ENCODE measurements around the gene CHMP2A. TPM values are rescaled to one million over a fixed set of nuclear protein-coding genes. Genes with fewer than 3 reads are reported as not detected.

The CHMP2A gene
- total and polyA plus RNA-seq, 2 donors (not counting 1 experiment from before 2014, with no cell fraction given), result 62.5 to 97.5 TPM

- Mint-ChIP-seq H3K4me1 (peaks cover 50% of the 10 kb centered on the region), H3K27ac (peak overlapping the region; percentile 99), H3K27me3 (no peaks in the 10 kb centered on the region), H3K9me3 (ENCODE audit: insufficient read depth) (no peaks in the 10 kb centered on the region), H3K4me3 (peak overlapping the region; percentile 98)
- peak overlapping the region; percentile 32 to 78 (median 71) for H3K4me3 ChIP-seq (ENCODE audit: control extremely low read depth in 1 of 5, extremely low read depth in 1 of 5, insufficient read depth in 1 of 5, low read depth in 2 of 5, low read length in 4 of 5)
- no peaks in the 10 kb centered on the region for H3K9me3 ChIP-seq (ENCODE audit: control extremely low read depth in 1 of 3, control insufficient read depth in 2 of 3, insufficient read depth in 1 of 3, low read length in 2 of 3)
- no peak for TF ChIP-seq CTCF (IDR thresholded peaks at IDR 0.05)
- no peak for TF ChIP-seq EZH2 (IDR thresholded peaks at IDR 0.05; ENCODE audit: borderline replicate concordance, insufficient read depth, low read depth, low read length, poor library complexity, severe bottlenecking)
- peak overlapping the region; percentile 79 for H2AFZ ChIP-seq (ENCODE audit: insufficient read depth, low read depth, low read length, poor library complexity, severe bottlenecking)
- CTCF ChIA-PET, result interaction anchor here (0.6 to 4.9 kb wide), 16 partner anchors 10 to 791 kb away, joined by 3 to 72 read pairs (median 6); partner anchors contain the start of genes CHMP2A, TRIM28, ZNF497 and ZNF584
- peaks cover 0 to 12% of the 10 kb centered on the region in 2 experiments for H3K36me3 ChIP-seq (replicated peaks in 1 of 2; ENCODE audit: control extremely low read depth in 1 of 2, control insufficient read depth in 1 of 2, extremely low read depth in 1 of 2, insufficient read depth in 2 of 2, low read length in 1 of 2)
- POLR2A ChIA-PET, result interaction anchor here (1.2 to 3.3 kb wide), 10 partner anchors 19 to 192 kb away, joined by 3 to 30 read pairs (median 6); partner anchors contain the start of genes TRIM28, ZNF132, ZNF324B and ZNF497
- H3K27ac ChIP-seq (ENCODE audit: low read length in 2 of 2), result peak overlapping the region; percentile 76 to 96
- H3K4me1 ChIP-seq (ENCODE audit: control insufficient read depth in 2 of 2, insufficient read depth in 2 of 2, low read length in 2 of 2), result peaks cover 25 to 39% of the 10 kb centered on the region in 2 donors
- H3K79me2 ChIP-seq (ENCODE audit: control insufficient read depth, insufficient read depth, low read length), result peaks cover 47% of the 10 kb centered on the region
- H4K20me1 ChIP-seq (ENCODE audit: control insufficient read depth, insufficient read depth, low read length, poor library complexity, severe bottlenecking), result peaks cover 48% of the 10 kb centered on the region
- no peak for ATAC-seq (ENCODE audit: low read depth)
- DNase-seq, result no peak
- no peaks in the 10 kb centered on the region for H3K27me3 ChIP-seq (replicated peaks in 1 of 4; ENCODE audit: control extremely low read depth in 1 of 4, control insufficient read depth in 3 of 4, insufficient read depth in 4 of 4, low read length in 3 of 4)
- 6% methylated on average over 15 of the region's 22 CpGs for WGBS (ENCODE audit: insufficient coverage)
- intact Hi-C loops (cut with micrococcal nuclease), result loop anchor here (1.0 to 2.0 kb wide), 5 partner anchors 19 to 191 kb away; partner anchors contain the start of genes CHMP2A, ZNF132 and ZNF837
- peak overlapping the region; percentile 81 for H3K9ac ChIP-seq (ENCODE audit: low read length)
- peak overlapping the region; percentile 93 for H3K4me2 ChIP-seq (replicated peaks; ENCODE audit: low read depth, low read length, poor library complexity, severe bottlenecking)
Observed at GRCh38 chr19:58518256-58519086, 36.4 kb downstream of the CHMP2A start.

Measured in B cell (primary cell).